ENCODE results near the gene SNORC.

The SNORC gene

DNA sequence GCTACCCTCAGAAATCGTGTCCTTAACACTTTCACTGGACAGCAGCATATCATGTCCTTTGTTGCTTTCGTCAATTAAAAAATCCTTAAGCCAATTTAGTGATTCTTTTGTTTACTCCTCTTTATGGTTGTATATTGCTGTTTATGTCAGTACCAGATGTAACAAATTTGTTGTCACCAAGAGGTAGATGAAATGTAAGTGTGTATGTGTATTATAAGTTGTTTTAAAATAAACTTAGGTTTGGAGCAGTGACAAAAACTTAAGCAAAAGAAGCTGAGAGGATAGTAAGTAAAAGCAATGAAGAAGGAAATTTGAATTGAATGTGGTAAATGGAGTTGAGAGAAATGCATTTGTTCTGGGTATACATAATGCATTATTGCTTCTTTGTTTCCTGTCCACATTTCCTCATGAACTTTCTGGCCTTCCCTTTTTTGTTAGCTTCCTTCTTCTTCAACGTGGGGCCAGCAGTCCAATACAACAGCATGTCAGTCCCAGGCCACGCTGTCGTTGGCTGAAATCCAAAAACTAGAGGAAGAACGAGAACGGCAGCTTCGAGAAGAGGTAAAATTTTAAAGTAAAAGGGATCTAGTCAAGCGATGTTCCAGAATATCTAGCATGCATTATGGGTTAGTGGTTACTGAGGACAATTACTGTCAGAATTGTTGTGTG, 30.5 kb upstream of the SNORC start:
- no peaks in the 10 kb centered on the region for H3K9me3 ChIP-seq (ENCODE audit: control insufficient read depth, insufficient read depth, low read length)
- H3K4me2 ChIP-seq (ENCODE audit: low read length), result peak overlapping the region; percentile 94
- no peaks in the 10 kb centered on the region for H4K20me1 ChIP-seq (ENCODE audit: control insufficient read depth, insufficient read depth, low read depth, low read length)
- peaks cover 23% of the 10 kb centered on the region for H3F3A ChIP-seq (ENCODE audit: control insufficient read depth, insufficient read depth)
- no peaks in the 10 kb centered on the region for H3K27me3 ChIP-seq (ENCODE audit: control insufficient read depth, low read length)
- H3K79me2 ChIP-seq (ENCODE audit: control insufficient read depth, low read length), result peaks cover 13% of the 10 kb centered on the region
- H3K27ac ChIP-seq (ENCODE audit: low read depth, low read length), result peak overlapping the region; percentile 91
- H3K36me3 ChIP-seq (ENCODE audit: control insufficient read depth, low read length), result peaks cover 79% of the 10 kb centered on the region
- H3K4me3 ChIP-seq (ENCODE audit: low read length), result peak overlapping the region; percentile 66
- H3K4me1 ChIP-seq (ENCODE audit: control insufficient read depth, low read length), result peaks cover 42% of the 10 kb centered on the region
- no peaks in the 10 kb centered on the region for H3K9me2 ChIP-seq (replicated peaks; ENCODE audit: control insufficient read depth, low read length)
- no peak for TF ChIP-seq EZH2phosphoT487 (IDR thresholded peaks at IDR 0.05; ENCODE audit: borderline replicate concordance, low read length)
- TF ChIP-seq, protein P1, sequence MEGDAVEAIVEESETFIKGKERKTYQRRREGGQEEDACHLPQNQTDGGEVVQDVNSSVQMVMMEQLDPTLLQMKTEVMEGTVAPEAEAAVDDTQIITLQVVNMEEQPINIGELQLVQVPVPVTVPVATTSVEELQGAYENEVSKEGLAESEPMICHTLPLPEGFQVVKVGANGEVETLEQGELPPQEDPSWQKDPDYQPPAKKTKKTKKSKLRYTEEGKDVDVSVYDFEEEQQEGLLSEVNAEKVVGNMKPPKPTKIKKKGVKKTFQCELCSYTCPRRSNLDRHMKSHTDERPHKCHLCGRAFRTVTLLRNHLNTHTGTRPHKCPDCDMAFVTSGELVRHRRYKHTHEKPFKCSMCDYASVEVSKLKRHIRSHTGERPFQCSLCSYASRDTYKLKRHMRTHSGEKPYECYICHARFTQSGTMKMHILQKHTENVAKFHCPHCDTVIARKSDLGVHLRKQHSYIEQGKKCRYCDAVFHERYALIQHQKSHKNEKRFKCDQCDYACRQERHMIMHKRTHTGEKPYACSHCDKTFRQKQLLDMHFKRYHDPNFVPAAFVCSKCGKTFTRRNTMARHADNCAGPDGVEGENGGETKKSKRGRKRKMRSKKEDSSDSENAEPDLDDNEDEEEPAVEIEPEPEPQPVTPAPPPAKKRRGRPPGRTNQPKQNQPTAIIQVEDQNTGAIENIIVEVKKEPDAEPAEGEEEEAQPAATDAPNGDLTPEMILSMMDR (IDR thresholded peaks at IDR 0.05; ENCODE audit: low read depth, low read length, poor library complexity, severe bottlenecking), result no peak

DNA sequence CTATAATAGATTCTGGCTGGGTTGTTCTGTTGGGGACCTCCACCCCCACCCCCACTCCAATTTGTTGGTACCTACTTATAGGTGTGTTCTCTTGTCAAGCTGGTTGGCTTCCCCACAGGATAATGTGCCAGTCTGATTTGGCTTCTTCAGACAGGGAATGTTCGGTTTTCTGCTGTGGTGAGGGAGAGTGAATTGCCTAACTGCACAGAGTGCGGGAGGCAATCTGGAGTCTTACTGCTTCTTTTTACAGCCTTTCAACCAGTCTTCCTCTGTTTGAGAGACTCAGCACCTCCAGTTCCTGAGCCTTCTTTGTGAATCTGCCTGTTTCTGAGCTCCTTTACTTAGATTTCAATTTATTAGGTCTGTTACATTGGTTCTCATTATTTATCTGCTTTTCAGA, 27.4 kb upstream of the SNORC start:
- Histone ChIP-seq H3K4me1 (ENCODE audit: control insufficient read depth, low read length) (peaks cover 30% of the 10 kb centered on the region), H3K27ac (ENCODE audit: low read depth, low read length) (no peak overlapping the region), H3K27me3 (ENCODE audit: control insufficient read depth, low read length) (no peaks in the 10 kb centered on the region), H3K4me3 (ENCODE audit: low read length) (no peak overlapping the region), H3K36me3 (ENCODE audit: control insufficient read depth, low read length) (peaks cover 87% of the 10 kb centered on the region), H3F3A (ENCODE audit: control insufficient read depth, insufficient read depth) (peaks cover 23% of the 10 kb centered on the region), H3K79me2 (ENCODE audit: control insufficient read depth, low read length) (peaks cover 6% of the 10 kb centered on the region), H3K9me3 (ENCODE audit: control insufficient read depth, insufficient read depth, low read length) (no peaks in the 10 kb centered on the region), H4K20me1 (ENCODE audit: control insufficient read depth, insufficient read depth, low read depth, low read length) (no peaks in the 10 kb centered on the region), H3K4me2 (ENCODE audit: low read length) (no peak overlapping the region), H3K9me2 (replicated peaks; ENCODE audit: control insufficient read depth, low read length) (no peaks in the 10 kb centered on the region)
- no peak for TF ChIP-seq EZH2phosphoT487 (IDR thresholded peaks at IDR 0.05; ENCODE audit: borderline replicate concordance, low read length)
- TF ChIP-seq, protein P1 (IDR thresholded peaks at IDR 0.05; ENCODE audit: low read depth, low read length, poor library complexity, severe bottlenecking), result no peak

DNA sequence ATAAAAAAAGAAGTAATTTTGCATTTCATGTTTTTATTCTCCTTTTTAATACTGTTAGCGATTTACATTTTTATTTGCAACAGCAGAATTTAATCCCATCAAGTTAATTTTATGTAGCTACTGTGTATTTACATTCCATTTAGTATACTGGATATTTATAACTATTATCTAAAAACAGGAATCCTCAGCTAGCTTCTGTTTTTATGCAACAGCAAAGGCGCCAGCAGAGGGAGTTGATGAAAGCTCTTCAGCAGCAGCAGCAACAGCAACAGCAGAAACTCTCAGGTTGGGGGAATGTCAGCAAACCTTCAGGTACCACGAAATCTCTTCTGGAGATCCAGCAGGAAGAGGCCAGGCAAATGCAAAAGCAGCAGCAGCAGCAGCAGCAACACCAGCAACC, 26.2 kb upstream of the SNORC start:
- peaks cover 18% of the 10 kb centered on the region for H3F3A ChIP-seq (ENCODE audit: control insufficient read depth, insufficient read depth)
- H3K36me3 ChIP-seq (ENCODE audit: control insufficient read depth, low read length), result peaks cover 89% of the 10 kb centered on the region
- H3K27me3 ChIP-seq (ENCODE audit: control insufficient read depth, low read length), result no peaks in the 10 kb centered on the region
- H3K4me1 ChIP-seq (ENCODE audit: control insufficient read depth, low read length), result peaks cover 19% of the 10 kb centered on the region
- no peak overlapping the region for H3K4me2 ChIP-seq (ENCODE audit: low read length)
- TF ChIP-seq EZH2phosphoT487 (IDR thresholded peaks at IDR 0.05; ENCODE audit: borderline replicate concordance, low read length), result no peak
- TF ChIP-seq, protein P1 (IDR thresholded peaks at IDR 0.05; ENCODE audit: low read depth, low read length, poor library complexity, severe bottlenecking), result no peak
- H3K4me3 ChIP-seq (ENCODE audit: low read length), result no peak overlapping the region
- H3K9me3 ChIP-seq (ENCODE audit: control insufficient read depth, insufficient read depth, low read length), result no peaks in the 10 kb centered on the region
- peaks cover 6% of the 10 kb centered on the region for H3K79me2 ChIP-seq (ENCODE audit: control insufficient read depth, low read length)
- H3K27ac ChIP-seq (ENCODE audit: low read depth, low read length), result no peak overlapping the region
- H3K9me2 ChIP-seq (replicated peaks; ENCODE audit: control insufficient read depth, low read length), result no peaks in the 10 kb centered on the region
- H4K20me1 ChIP-seq (ENCODE audit: control insufficient read depth, insufficient read depth, low read depth, low read length), result no peaks in the 10 kb centered on the region

Measured in DOHH2 (cell line).